ENCODE data around the gene IL10RB.
A peak's percentile ranks its signal among the peaks of the same experiment; 100 is the strongest.

Gene IL10RB

GRCh38 chr21:33324291-33325221, 58.4 kb downstream of the IL10RB start, which contains the start of gene IFNAR1:
Gene IFNAR1, plus strand, starts transcription at chr21:33324970. Its CDS starts 86 bp downstream, at chr21:33325056.
- peak; percentile 100 for FAIRE-seq
- peak; percentile 79 for DNase-seq (ENCODE audit: insufficient read length)
- TF ChIP-seq TAF1 (IDR thresholded peaks at IDR 0.05; ENCODE audit: borderline replicate concordance, low read depth, low read length) (no peak), POLR2A (IDR thresholded peaks at IDR 0.05; ENCODE audit: low read depth, low read length) (peak; percentile 82), POLR2AphosphoS5 (IDR thresholded peaks at IDR 0.05; ENCODE audit: low read depth, low read length) (peak; percentile 83)

GRCh38 chr21:33325222-33326067, 59.3 kb downstream of the IL10RB start:
- TF ChIP-seq POLR2AphosphoS5 (IDR thresholded peaks at IDR 0.05; ENCODE audit: low read depth, low read length) (no peak), POLR2A (IDR thresholded peaks at IDR 0.05; ENCODE audit: low read depth, low read length) (no peak), TAF1 (IDR thresholded peaks at IDR 0.05; ENCODE audit: borderline replicate concordance, low read depth, low read length) (no peak)
- FAIRE-seq: peak; percentile 17
- DNase-seq (ENCODE audit: insufficient read length): no peak

GRCh38 chr21:33327326-33327725, 61.2 kb downstream of the IL10RB start:
- FAIRE-seq: no peak
- TF ChIP-seq POLR2AphosphoS5 (IDR thresholded peaks at IDR 0.05; ENCODE audit: low read depth, low read length) (no peak), POLR2A (IDR thresholded peaks at IDR 0.05; ENCODE audit: low read depth, low read length) (no peak), TAF1 (IDR thresholded peaks at IDR 0.05; ENCODE audit: borderline replicate concordance, low read depth, low read length) (no peak)

GRCh38 chr21:33327792-33328433, 61.7 kb downstream of the IL10RB start:
- TF ChIP-seq POLR2AphosphoS5 (IDR thresholded peaks at IDR 0.05; ENCODE audit: low read depth, low read length) (no peak), POLR2A (IDR thresholded peaks at IDR 0.05; ENCODE audit: low read depth, low read length) (no peak), TAF1 (IDR thresholded peaks at IDR 0.05; ENCODE audit: borderline replicate concordance, low read depth, low read length) (no peak)
- peak; percentile 46 for FAIRE-seq
- no peak for DNase-seq (ENCODE audit: insufficient read length)

More at GRCh38 chr21:33327326-33327725, 61.2 kb downstream of the IL10RB start:
- no peak for DNase-seq (ENCODE audit: insufficient read length)

- no peak for TF ChIP-seq TAF1 (IDR thresholded peaks at IDR 0.05; ENCODE audit: borderline replicate concordance, low read depth, low read length)
- TF ChIP-seq POLR2AphosphoS5 (IDR thresholded peaks at IDR 0.05; ENCODE audit: low read depth, low read length): no peak
- TF ChIP-seq POLR2A (IDR thresholded peaks at IDR 0.05; ENCODE audit: low read depth, low read length): no peak
- no peak for DNase-seq (ENCODE audit: insufficient read length)
- FAIRE-seq: peak; percentile 67
These were observed 64.6 kb downstream of the IL10RB start for GRCh38 chr21:33330726-33331125.

GRCh38 chr21:33332143-33332542, 66.0 kb downstream of the IL10RB start:
- DNase-seq (ENCODE audit: insufficient read length) (peak; percentile 27), FAIRE-seq (peak; percentile 79)
- TF ChIP-seq POLR2A (IDR thresholded peaks at IDR 0.05; ENCODE audit: low read depth, low read length) (peak; percentile 22; the same call in 1 of the 2 replicates), POLR2AphosphoS5 (IDR thresholded peaks at IDR 0.05; ENCODE audit: low read depth, low read length) (peak; percentile 43; the same call in 1 of the 2 replicates), TAF1 (IDR thresholded peaks at IDR 0.05; ENCODE audit: borderline replicate concordance, low read depth, low read length) (no peak)

- no peak for FAIRE-seq
- no peak for DNase-seq (ENCODE audit: insufficient read length)
- TF ChIP-seq POLR2A (IDR thresholded peaks at IDR 0.05; ENCODE audit: low read depth, low read length) (no peak), TAF1 (IDR thresholded peaks at IDR 0.05; ENCODE audit: borderline replicate concordance, low read depth, low read length) (no peak), POLR2AphosphoS5 (IDR thresholded peaks at IDR 0.05; ENCODE audit: low read depth, low read length) (no peak)
These were observed 68.0 kb downstream of the IL10RB start for GRCh38 chr21:33334191-33334590.

- FAIRE-seq: no peak
- DNase-seq (ENCODE audit: insufficient read length): no peak
- TF ChIP-seq POLR2A (IDR thresholded peaks at IDR 0.05; ENCODE audit: low read depth, low read length): no peak
- TF ChIP-seq TAF1 (IDR thresholded peaks at IDR 0.05; ENCODE audit: borderline replicate concordance, low read depth, low read length): no peak
- no peak for TF ChIP-seq POLR2AphosphoS5 (IDR thresholded peaks at IDR 0.05; ENCODE audit: low read depth, low read length)
These were observed 68.7 kb downstream of the IL10RB start for GRCh38 chr21:33334824-33335223.

GRCh38 chr21:33339135-33339534, 73.0 kb downstream of the IL10RB start:
- TF ChIP-seq POLR2A (IDR thresholded peaks at IDR 0.05; ENCODE audit: low read depth, low read length) (no peak), TAF1 (IDR thresholded peaks at IDR 0.05; ENCODE audit: borderline replicate concordance, low read depth, low read length) (no peak), POLR2AphosphoS5 (IDR thresholded peaks at IDR 0.05; ENCODE audit: low read depth, low read length) (no peak)
- FAIRE-seq (no peak), DNase-seq (ENCODE audit: insufficient read length) (no peak)

- TF ChIP-seq POLR2A (IDR thresholded peaks at IDR 0.05; ENCODE audit: low read depth, low read length) (no peak), POLR2AphosphoS5 (IDR thresholded peaks at IDR 0.05; ENCODE audit: low read depth, low read length) (no peak), TAF1 (IDR thresholded peaks at IDR 0.05; ENCODE audit: borderline replicate concordance, low read depth, low read length) (no peak)
- peak; percentile 46 for FAIRE-seq
- DNase-seq (ENCODE audit: insufficient read length): no peak
These were observed 73.8 kb downstream of the IL10RB start for GRCh38 chr21:33339918-33340317.

Measured in GM12892 (cell line).